Right hindlimb (tissue), 1 donor: ENCODE results near the gene C1QTNF8.

Experiments
- DNase-seq: peaks from one replicate; pipeline ENCODE4 v3.0.0-alpha.2; 2018

The C1QTNF8 gene

GRCh38 chr16:1075546-1075945 lies 20.5 kb downstream of the C1QTNF8 start:
- no peak for DNase-seq

- no peak for DNase-seq
Observed at GRCh38 chr16:1074379-1074649, 21.7 kb downstream of the C1QTNF8 start.

GRCh38 chr16:1073566-1074378 lies 22.3 kb downstream of the C1QTNF8 start:
- no peak for DNase-seq

GRCh38 chr16:1073262-1073558 lies 22.8 kb downstream of the C1QTNF8 start:
- no peak for DNase-seq

- no peak for DNase-seq
Observed at GRCh38 chr16:1072526-1073261, 23.4 kb downstream of the C1QTNF8 start, which contains the start of gene SSTR5. TSS of gene SSTR5 (plus strand) at chr16:1072747. CDS start at chr16:1078869, 6,122 bp downstream.

- DNase-seq = no peak
Observed at GRCh38 chr16:1071561-1072225, 24.4 kb downstream of the C1QTNF8 start.

- no peak for DNase-seq
Observed at GRCh38 chr16:1070864-1071408, 25.1 kb downstream of the C1QTNF8 start.

- no peak for DNase-seq
Observed at GRCh38 chr16:1070084-1070863, 25.8 kb downstream of the C1QTNF8 start.

GRCh38 chr16:1069154-1069553 lies 26.9 kb downstream of the C1QTNF8 start:
- no peak for DNase-seq

- DNase-seq = no peak
Observed at GRCh38 chr16:1068451-1068850, 27.6 kb downstream of the C1QTNF8 start.

GRCh38 chr16:1067629-1068028 lies 28.4 kb downstream of the C1QTNF8 start:
- no peak for DNase-seq

GRCh38 chr16:1066584-1067172 lies 29.4 kb downstream of the C1QTNF8 start:
- no peak for DNase-seq

GRCh38 chr16:1065469-1066128 lies 30.4 kb downstream of the C1QTNF8 start:
- DNase-seq = no peak

- DNase-seq = no peak
Observed at GRCh38 chr16:1063728-1064127, 32.3 kb downstream of the C1QTNF8 start.

- DNase-seq = no peak
Observed at GRCh38 chr16:1062895-1063294, 33.1 kb downstream of the C1QTNF8 start.

GRCh38 chr16:1061769-1062505 lies 34.1 kb downstream of the C1QTNF8 start:
- no peak for DNase-seq

GRCh38 chr16:1060416-1061340 lies 35.4 kb downstream of the C1QTNF8 start:
- no peak for DNase-seq

GRCh38 chr16:1059310-1059709 lies 36.7 kb downstream of the C1QTNF8 start:
- DNase-seq = no peak

- DNase-seq = no peak
Observed at GRCh38 chr16:1058216-1058615, 37.8 kb downstream of the C1QTNF8 start.
